ENCODE data around the gene RAET1G.
A peak's percentile ranks its signal among the peaks of the same experiment; 100 is the strongest.

RAET1G gene

DNA sequence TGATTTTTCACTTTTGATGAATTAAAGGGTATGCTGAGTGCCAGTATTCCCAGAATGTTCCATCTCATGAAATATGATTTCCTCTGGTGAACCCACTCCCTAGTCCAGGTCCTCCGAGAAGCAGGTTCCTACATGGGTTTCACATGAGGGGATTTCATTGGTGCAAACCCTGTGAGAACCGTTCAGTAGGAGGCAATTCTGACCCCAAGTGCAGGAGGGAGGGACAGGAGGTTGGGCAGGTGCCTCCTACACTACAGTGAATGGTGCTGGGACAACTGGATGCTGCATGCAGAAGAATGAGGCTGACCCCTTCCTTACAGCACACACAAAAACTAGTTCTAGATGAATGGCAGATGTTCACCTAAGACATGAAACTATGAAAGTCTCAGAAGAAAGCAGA lies 13.8 kb upstream of the RAET1G start:
- DNase-seq (ENCODE audit: low read depth), result no peak
- TF ChIP-seq, protein P1, sequence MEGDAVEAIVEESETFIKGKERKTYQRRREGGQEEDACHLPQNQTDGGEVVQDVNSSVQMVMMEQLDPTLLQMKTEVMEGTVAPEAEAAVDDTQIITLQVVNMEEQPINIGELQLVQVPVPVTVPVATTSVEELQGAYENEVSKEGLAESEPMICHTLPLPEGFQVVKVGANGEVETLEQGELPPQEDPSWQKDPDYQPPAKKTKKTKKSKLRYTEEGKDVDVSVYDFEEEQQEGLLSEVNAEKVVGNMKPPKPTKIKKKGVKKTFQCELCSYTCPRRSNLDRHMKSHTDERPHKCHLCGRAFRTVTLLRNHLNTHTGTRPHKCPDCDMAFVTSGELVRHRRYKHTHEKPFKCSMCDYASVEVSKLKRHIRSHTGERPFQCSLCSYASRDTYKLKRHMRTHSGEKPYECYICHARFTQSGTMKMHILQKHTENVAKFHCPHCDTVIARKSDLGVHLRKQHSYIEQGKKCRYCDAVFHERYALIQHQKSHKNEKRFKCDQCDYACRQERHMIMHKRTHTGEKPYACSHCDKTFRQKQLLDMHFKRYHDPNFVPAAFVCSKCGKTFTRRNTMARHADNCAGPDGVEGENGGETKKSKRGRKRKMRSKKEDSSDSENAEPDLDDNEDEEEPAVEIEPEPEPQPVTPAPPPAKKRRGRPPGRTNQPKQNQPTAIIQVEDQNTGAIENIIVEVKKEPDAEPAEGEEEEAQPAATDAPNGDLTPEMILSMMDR (conservative IDR thresholded peaks at IDR 0.05; ENCODE audit: low read depth, low read length), result no peak
- no peak overlapping the region for H3K4me3 ChIP-seq (ENCODE audit: low read depth, low read length)

DNA sequence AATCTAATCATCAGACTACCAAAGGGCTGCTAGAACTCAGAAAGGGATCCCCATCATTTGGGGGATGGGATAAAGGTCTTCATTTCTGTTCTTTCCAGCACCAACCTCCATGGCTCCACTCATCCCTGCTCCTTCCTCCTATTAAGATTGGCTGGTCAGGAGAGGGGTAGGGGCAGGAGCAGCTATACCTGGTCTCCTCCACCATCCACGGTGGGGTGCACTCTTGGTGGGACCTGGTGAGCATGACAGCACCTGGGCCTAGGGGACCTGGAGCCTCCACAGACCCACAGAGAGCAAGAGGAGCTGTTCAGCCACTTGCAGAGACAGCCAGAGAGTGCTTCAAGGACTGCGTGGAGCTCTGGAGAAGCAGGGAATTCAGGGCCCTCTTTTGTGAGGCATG lies 12.7 kb upstream of the RAET1G start:
- TF ChIP-seq, protein P1 (conservative IDR thresholded peaks at IDR 0.05; ENCODE audit: low read depth, low read length), result no peak
- no peak for DNase-seq (ENCODE audit: low read depth)
- H3K4me3 ChIP-seq (ENCODE audit: low read depth, low read length), result no peak overlapping the region

DNA sequence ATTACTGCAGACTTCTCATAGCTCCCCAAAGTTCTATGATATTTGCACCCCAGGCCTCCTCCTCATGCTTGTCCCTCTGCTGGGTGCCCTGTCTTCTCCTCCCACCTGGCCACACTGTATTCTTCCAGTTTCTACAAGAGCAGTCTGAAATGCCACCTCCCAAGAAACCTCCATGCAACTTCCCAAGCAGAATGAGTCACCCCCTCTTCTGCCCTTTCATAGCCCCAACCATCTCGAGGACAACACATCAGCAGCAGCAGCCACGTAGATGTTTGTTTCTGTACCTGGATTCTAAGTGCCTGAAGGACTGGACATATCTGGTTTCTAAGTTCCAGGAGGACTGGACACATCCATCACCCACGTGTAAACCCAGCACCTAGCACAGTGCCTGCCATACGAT lies 12.3 kb upstream of the RAET1G start:
- no peak overlapping the region for H3K4me3 ChIP-seq (ENCODE audit: low read depth, low read length)
- TF ChIP-seq, protein P1 (conservative IDR thresholded peaks at IDR 0.05; ENCODE audit: low read depth, low read length), result no peak
- no peak for DNase-seq (ENCODE audit: low read depth)

DNA sequence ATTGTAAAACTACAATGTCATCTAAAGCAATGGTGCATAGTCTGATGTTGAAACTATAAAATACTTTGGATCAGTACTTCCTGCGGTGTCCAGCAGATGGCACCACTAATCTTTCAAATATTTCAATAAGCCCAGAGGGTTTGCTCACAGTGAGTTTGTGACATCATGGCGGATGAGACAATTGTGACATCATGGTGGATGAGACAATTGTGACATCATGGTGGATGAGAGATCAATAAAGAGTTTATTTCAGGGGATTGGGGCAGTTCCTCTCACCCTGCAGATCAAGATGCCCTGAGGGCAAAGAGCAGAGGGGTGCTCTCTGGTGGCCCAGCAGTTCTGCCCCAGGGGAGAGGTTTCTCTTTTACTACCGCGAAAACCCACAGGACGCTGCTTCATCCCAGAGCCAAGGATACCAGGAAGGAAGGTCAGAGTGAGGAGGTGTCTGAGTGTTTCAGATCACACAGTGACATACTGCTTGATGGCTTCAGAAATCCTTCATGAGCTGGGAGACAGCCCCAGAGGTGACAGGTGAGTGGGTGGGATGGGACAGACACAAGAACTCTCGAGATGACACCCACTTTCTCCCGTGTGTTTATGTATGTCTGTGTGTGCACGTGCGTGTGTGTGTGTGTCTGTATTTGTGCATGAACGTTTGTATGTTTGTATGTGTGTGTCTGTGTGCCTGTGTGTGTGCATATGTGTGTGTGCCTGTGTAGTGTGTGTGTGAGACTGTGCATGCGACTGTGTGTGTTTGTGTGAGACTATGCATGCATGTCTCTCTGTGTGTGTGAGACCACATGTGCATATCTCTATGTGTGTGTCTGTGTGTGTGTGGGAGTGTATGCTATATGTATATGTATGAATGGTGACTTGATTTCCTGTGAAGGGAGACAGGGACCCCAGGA lies 11.6 kb upstream of the RAET1G start:
- peak; percentile 74 for DNase-seq (ENCODE audit: low read depth)
- no peak overlapping the region for H3K4me3 ChIP-seq (ENCODE audit: low read depth, low read length)
- TF ChIP-seq, protein P1 (conservative IDR thresholded peaks at IDR 0.05; ENCODE audit: low read depth, low read length), result peak; percentile 73

DNA sequence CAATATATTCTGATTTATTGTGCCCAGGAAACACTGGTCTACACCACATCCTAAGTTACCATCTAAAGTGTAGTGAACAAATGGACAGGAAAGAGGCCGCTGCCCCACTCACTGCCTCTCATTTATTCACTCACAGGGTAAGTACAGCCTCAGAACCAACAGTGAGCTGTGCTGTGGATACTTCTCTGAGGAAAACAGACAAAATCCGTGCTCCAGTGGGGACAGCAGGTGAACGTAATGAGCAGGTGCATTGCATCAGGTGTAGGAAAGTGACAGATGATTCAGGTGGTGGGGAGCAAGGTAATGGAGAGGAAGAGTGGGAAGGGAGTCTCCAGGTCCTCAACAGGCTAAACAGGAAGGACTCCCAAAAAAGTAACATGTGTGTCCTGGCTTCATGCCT lies 10.5 kb upstream of the RAET1G start:
- no peak for DNase-seq (ENCODE audit: low read depth)
- H3K4me3 ChIP-seq (ENCODE audit: low read depth, low read length), result no peak overlapping the region
- TF ChIP-seq, protein P1 (conservative IDR thresholded peaks at IDR 0.05; ENCODE audit: low read depth, low read length), result no peak

DNA sequence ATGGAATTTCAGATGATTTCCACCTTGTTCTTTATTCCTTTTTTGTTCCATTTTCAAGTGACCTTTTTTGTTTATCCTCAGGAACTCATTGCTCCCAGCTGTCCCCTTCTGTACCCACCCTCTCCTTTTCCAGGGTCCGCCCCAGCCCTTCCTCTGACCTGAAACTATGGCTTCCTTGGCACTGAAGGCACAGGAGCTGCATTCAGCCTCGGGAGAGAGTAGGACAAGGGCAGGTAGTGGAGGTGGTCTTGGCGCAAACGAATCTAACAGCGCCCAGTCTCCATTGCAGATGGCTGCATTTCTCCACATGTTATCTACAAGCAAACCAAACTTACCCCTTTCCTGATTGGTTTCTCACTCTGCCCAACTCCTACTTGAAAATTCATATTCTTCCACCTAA lies 10.1 kb upstream of the RAET1G start:
- TF ChIP-seq, protein P1 (conservative IDR thresholded peaks at IDR 0.05; ENCODE audit: low read depth, low read length), result no peak
- H3K4me3 ChIP-seq (ENCODE audit: low read depth, low read length), result no peak overlapping the region
- no peak for DNase-seq (ENCODE audit: low read depth)

DNA sequence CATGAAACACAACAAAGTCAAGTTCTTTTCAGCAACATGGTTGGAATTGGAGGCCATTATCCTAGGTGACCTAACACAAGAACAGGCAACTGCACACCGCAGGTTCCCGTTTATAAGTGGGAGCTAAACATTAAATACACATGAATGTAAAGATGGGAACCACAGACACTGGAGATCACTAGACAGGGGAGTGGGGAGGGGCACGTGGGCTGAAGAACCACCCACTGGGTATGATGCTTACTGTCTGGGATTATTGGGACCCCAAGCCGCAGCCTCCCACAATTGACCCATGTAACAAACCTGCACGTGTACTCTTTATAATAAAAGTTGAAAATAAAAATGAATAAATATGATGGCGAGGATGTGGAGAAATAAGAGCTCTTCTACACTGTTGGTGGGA lies 8.6 kb upstream of the RAET1G start:
- DNase-seq (ENCODE audit: low read depth), result no peak
- TF ChIP-seq, protein P1 (conservative IDR thresholded peaks at IDR 0.05; ENCODE audit: low read depth, low read length), result no peak

More for the DNA sequence above, 8.6 kb upstream of the RAET1G start:
- no peak overlapping the region for H3K4me3 ChIP-seq (ENCODE audit: low read depth, low read length)
